Stimulated activated CD4-positive, alpha-beta T cell treated with anti-CD3 and anti-CD28 coated beads, Interleukin-4, amount 100 ng/mL, for 24 hours (primary cell): Measurements from ENCODE around the gene CTU2.

Experiments used
- DNase-seq: peaks from one replicate; pipeline ENCODE4 v3.0.0-alpha.2; 2020

The CTU2 gene

DNA sequence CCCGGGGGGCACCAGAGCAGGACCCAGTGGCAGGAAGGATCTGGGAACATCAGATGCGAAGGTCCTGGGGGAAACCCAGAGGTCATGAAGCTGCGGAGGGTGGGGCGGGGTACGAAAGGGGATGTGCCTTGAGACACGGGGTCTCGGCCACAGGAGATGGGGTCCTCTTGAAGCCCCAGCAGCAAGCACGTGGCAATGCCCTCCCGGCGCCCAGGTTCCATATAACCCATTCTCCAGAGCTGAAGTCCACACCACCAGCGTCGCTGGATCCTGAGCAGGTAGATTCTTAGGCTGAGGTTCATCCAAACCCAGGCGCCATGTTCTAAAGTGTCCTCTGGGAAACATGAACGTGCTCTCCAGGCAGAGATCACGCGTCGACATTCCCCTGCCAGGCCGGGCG, 57.8 kb downstream of the CTU2 start:
- DNase-seq, result no peak

DNA sequence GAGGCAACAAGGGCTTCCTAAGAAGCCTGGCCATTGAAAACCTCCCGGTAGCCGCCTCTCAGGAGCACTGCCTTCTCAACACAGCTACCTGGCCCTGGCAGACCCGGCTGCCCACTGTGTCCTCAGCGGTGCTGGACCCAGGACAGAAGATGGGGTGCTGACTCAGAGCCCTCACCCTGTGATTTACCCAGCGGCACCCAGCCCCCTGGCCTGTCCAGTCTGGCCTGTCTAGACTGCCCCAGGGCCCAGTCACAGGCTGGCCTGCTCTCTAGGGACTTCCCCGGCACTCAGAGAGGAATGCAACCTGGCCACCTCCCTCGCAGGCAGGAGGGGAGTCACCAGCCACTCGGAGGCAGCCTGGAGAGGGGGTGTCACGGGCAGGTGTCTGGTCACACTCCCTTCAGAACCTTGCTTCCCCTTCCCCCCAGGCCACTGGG, 58.6 kb downstream of the CTU2 start:
- DNase-seq, result no peak
